Astrocyte of the spinal cord (primary cell): ENCODE data around the gene ERO1A.

Experiments used
- DNase-seq: peaks from one replicate; pipeline ENCODE4 v3.0.0; 2011; ENCODE audit warnings: low read depth, low spot score
- H3K4me3 ChIP-seq: 2 replicates; pipeline ENCODE4 v1.5.1; 2011; ENCODE audit warnings: low read depth, mild to moderate bottlenecking, low read length, moderate library complexity
- in situ Hi-C: cut with HindIII; loops from 2 replicates; pipeline ENCODE4 v1.10.0; 2017; ENCODE audit warnings: low sequenced_read_pairs
- TF ChIP-seq, protein P1 (sequence below): IDR thresholded peaks from 2 replicates; pipeline ENCODE4 v1.5.1; 2012; ENCODE audit warnings: low read depth, mild to moderate bottlenecking, low read length, inconsistent platforms

ERO1A gene

DNA sequence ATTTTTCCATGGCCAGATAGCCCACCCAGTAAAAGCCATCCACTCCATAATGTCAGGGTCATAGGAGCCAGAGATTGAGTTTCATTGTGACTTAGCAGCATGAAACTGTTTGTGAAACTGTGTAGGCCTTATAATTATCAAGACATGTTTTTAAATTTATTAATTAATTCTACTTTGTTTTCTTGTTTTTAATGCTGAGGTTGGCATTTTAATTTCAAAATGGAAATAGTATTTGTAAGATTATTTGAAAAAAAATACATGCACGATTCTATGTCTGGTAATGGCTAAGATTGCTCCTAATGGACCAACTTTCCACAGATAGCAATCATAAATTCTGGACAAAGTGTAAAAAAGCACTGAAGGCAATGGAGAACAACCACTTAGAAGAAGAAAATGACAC lies 75.7 kb downstream of the ERO1A start:
- DNase-seq: no peak
- in situ Hi-C loops: no loop called here
- TF ChIP-seq, protein P1, sequence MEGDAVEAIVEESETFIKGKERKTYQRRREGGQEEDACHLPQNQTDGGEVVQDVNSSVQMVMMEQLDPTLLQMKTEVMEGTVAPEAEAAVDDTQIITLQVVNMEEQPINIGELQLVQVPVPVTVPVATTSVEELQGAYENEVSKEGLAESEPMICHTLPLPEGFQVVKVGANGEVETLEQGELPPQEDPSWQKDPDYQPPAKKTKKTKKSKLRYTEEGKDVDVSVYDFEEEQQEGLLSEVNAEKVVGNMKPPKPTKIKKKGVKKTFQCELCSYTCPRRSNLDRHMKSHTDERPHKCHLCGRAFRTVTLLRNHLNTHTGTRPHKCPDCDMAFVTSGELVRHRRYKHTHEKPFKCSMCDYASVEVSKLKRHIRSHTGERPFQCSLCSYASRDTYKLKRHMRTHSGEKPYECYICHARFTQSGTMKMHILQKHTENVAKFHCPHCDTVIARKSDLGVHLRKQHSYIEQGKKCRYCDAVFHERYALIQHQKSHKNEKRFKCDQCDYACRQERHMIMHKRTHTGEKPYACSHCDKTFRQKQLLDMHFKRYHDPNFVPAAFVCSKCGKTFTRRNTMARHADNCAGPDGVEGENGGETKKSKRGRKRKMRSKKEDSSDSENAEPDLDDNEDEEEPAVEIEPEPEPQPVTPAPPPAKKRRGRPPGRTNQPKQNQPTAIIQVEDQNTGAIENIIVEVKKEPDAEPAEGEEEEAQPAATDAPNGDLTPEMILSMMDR: no peak
- H3K4me3 ChIP-seq: no peak overlapping the region

DNA sequence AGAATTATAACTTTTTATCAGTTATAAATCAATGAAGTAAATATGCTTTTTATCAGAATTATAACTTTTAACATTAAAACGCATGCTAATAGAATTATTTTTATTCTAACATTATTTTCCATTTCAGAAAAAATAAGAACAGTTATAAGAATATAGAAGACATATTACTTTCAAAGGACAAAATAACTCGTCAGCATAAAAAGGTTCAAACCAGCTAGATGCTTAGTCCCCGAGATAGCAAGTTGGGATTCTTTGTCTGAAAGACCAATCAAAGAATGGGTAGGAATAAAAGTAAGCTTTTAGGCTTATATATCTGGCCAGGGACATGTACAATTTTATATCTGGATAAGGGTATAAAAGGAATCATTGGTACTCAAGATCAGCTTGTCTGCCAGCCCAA lies 76.8 kb downstream of the ERO1A start:
- in situ Hi-C loops: no loop called here
- TF ChIP-seq, protein P1: no peak
- H3K4me3 ChIP-seq: no peak overlapping the region
- DNase-seq: no peak

DNA sequence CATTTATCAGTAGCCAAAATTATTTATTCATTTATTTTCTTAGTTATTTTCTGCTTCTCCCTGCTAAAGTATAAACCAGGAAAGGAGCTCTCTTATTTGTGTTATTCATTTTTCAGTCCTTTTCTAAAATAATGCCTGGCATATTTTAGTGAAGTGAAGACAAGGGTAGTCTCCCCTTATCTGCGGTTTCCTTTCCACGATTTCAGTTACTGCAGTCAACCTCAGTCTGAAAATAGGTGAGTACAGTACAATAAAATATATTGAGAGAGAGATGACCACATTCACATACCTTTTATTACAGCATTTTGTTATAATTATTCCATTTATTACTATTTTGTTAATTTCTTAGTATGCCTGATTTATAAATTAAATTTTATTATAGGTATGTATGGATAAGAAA lies 85.2 kb downstream of the ERO1A start:
- in situ Hi-C loops: no loop called here
- H3K4me3 ChIP-seq: no peak overlapping the region
- no peak for DNase-seq
- TF ChIP-seq, protein P1: no peak

DNA sequence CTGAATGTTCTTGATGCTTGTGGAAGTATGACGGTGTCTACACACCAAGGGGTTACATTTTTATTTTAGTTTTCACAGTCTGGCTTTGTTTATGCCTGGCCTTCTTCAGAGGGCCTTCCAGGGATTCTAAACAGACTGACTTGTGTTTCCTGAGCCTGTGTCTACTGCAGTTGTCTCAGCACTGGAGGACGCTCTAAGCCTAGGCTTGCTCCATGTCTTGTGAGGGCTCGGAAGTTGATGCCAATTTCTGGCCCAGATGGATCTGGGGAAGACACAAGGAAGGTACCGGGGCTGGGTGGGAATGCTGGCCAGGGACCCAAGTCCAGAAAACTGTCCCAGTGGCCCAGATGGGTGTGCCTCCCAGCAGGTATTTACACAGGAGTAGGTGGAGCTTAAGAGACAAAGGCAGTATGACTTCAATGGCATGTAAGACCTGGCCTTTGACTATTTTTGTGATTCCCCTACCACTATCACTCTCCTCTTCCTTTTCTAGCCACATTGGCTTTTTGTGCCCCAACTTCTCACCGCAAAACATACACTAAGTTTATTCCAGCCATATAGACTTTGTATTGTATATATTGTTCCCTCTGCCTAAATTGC lies 85.8 kb downstream of the ERO1A start:
- in situ Hi-C loops: no loop called here
- TF ChIP-seq, protein P1: no peak
- no peak overlapping the region for H3K4me3 ChIP-seq
- DNase-seq: no peak

DNA sequence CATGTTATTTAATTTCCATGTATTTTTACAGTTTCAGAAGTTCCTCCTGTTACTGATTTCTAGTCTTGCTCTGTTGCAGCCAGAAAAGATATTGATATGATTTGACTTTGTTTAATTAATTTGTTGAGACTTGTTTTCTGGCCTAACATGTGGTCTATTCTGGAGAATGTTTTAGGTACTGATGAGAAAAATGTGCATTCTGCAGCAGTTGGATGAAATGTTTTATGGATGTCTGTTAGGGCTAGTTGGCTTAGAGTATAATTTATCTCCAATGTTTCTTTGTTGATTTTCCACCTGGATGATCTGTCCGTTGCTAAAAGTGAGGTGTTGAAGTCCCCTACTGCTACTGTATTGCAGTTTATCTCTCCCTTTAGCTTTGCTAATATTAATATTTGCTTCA lies 88.3 kb downstream of the ERO1A start:
- no peak for DNase-seq
- H3K4me3 ChIP-seq: no peak overlapping the region
- in situ Hi-C loops: no loop called here
- TF ChIP-seq, protein P1: no peak

DNA sequence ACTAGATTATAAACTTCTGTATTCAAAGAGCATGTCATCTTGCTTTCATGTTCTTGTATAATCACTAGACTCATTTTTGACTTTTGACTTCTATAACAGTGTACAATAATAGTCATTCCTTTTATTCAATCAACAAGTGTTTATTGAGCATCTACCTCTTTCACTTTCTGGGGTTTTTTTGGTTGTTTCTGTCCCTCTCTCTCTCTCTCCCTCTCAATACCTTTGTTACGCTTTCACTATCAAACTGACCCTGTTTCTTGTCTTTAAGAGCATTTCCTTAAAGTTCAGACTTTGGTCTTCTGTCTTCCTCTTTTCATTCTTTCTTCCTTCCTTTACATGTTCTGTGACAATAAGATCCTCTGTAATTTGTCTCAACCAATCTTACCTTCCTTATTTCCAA lies 93.2 kb downstream of the ERO1A start:
- in situ Hi-C loops: no loop called here
- TF ChIP-seq, protein P1: no peak
- no peak for DNase-seq
- H3K4me3 ChIP-seq: no peak overlapping the region

DNA sequence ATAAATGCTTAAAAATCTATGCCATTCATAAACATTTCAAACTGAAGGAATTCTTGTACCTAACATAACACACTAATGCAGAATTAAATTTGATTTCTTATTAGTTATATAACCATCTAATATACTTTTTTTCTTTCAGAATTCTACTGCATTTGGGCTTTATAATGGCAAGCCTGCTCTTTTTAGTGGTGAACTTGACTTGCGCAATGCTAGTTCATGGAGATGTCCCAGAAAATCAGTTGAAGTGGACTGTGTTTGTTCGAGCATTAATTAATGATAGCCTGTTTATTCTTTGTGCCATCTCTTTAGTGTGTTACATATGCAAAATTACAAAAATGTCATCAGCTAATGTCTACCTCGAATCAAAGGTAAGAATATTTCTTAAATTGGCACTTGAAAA lies 95.4 kb downstream of the ERO1A start:
- in situ Hi-C loops: no loop called here
- DNase-seq: no peak
- no peak overlapping the region for H3K4me3 ChIP-seq
- TF ChIP-seq, protein P1: no peak
